ENCODE data around the gene PKM. TPM values are rescaled to one million over a fixed set of nuclear protein-coding genes. Genes with fewer than 3 reads are reported as not detected.
A peak's percentile ranks its signal among the peaks of the same experiment; 100 is the strongest.

Gene PKM
- total RNA-seq, 1 experiment from 2014 or later = 1,026 TPM

- Histone ChIP-seq H2AK5ac (ENCODE audit: insufficient read length, low read length) (no peak overlapping the region), H3K79me2 (ENCODE audit: insufficient read depth, low read length) (no peaks in the 10 kb centered on the region), H2BK12ac (ENCODE audit: insufficient read length, low read depth, low read length) (no peak overlapping the region), H3K79me1 (ENCODE audit: insufficient read depth, low read depth, low read length, poor library complexity, severe bottlenecking) (no peaks in the 10 kb centered on the region), H4K5ac (ENCODE audit: insufficient read length, low read depth, low read length) (no peak overlapping the region), H3K14ac (ENCODE audit: insufficient read depth, low read length) (no peak overlapping the region), H3K4me2 (ENCODE audit: insufficient read depth, insufficient read length, low read length) (no peak overlapping the region), H2BK15ac (ENCODE audit: low read depth, low read length) (no peak overlapping the region), H3K56ac (ENCODE audit: insufficient read length, low read depth, low read length) (no peak overlapping the region), H3K23ac (ENCODE audit: insufficient read length, low read depth, low read length) (no peak overlapping the region), H4K20me1 (ENCODE audit: control insufficient read depth, insufficient read depth, insufficient read length) (no peaks in the 10 kb centered on the region), H2BK20ac (ENCODE audit: low read depth, low read length, poor library complexity, severe bottlenecking) (no peak overlapping the region), H3T11ph (ENCODE audit: low read length) (no peak overlapping the region), H2AFZ (ENCODE audit: low read length) (no peak overlapping the region), H3K4me1 (ENCODE audit: insufficient read depth, low read length) (no peaks in the 10 kb centered on the region), H2BK120ac (ENCODE audit: low read depth, low read length, poor library complexity, severe bottlenecking) (no peak overlapping the region), H3K27me3 (ENCODE audit: insufficient read depth, low read length) (peaks cover 6% of the 10 kb centered on the region; the same call in 1 of the 2 replicates), H3K27ac (ENCODE audit: insufficient read length, low read depth, low read length) (no peak overlapping the region), H2BK5ac (ENCODE audit: insufficient read length, low read length) (no peak overlapping the region), H3K18ac (ENCODE audit: insufficient read length, low read depth, low read length) (no peak overlapping the region), H3K23me2 (ENCODE audit: insufficient read length, low read depth, low read length, poor library complexity, severe bottlenecking) (no peaks in the 10 kb centered on the region), H4K8ac (replicated peaks; ENCODE audit: insufficient read length, low read depth, low read length) (no peak overlapping the region), H3K4ac (ENCODE audit: low read depth, low read length) (no peak overlapping the region), H3K9me3 (ENCODE audit: control insufficient read depth, low read depth, low read length) (no peaks in the 10 kb centered on the region), H4K91ac (ENCODE audit: insufficient read length, low read depth, low read length) (no peak overlapping the region), H3K9ac (ENCODE audit: extremely low read depth, insufficient read length, low read length) (no peak overlapping the region)
- Mint-ChIP-seq H3K4me3 (peak overlapping the region in 1 of 2 experiments; percentile 40; a peak in 1 of 5 replicates), H3K27ac (no peak overlapping the region; a peak in 1 of 7 replicates), H3K27me3 (ENCODE audit: low read depth) (peaks cover 88% of the 10 kb centered on the region), H3K4me1 (peaks cover 24 to 25% of the 10 kb centered on the region in 2 experiments), H3K36me3 (ENCODE audit: insufficient read depth in 1 of 3, low read depth in 3 of 3) (peaks cover 39 to 71% (median 52%) of the 10 kb centered on the region in 3 experiments), H3K9me3 (no peaks in the 10 kb centered on the region; a peak in 1 of 5 replicates)
- TF ChIP-seq, protein P1, sequence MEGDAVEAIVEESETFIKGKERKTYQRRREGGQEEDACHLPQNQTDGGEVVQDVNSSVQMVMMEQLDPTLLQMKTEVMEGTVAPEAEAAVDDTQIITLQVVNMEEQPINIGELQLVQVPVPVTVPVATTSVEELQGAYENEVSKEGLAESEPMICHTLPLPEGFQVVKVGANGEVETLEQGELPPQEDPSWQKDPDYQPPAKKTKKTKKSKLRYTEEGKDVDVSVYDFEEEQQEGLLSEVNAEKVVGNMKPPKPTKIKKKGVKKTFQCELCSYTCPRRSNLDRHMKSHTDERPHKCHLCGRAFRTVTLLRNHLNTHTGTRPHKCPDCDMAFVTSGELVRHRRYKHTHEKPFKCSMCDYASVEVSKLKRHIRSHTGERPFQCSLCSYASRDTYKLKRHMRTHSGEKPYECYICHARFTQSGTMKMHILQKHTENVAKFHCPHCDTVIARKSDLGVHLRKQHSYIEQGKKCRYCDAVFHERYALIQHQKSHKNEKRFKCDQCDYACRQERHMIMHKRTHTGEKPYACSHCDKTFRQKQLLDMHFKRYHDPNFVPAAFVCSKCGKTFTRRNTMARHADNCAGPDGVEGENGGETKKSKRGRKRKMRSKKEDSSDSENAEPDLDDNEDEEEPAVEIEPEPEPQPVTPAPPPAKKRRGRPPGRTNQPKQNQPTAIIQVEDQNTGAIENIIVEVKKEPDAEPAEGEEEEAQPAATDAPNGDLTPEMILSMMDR (conservative IDR thresholded peaks at IDR 0.05) = no peak
- DNase-seq = no peak
- WGBS (ENCODE audit: extremely low coverage, insufficient read length, low lambda C conversion rate) = no CpG with 5 or more reads among the region's 2 CpGs
Measured at GRCh38 chr15:72242775-72243370, 11.9 kb upstream of the PKM start.
